Measurements from ENCODE around the gene PEAK1.

The PEAK1 gene

DNA sequence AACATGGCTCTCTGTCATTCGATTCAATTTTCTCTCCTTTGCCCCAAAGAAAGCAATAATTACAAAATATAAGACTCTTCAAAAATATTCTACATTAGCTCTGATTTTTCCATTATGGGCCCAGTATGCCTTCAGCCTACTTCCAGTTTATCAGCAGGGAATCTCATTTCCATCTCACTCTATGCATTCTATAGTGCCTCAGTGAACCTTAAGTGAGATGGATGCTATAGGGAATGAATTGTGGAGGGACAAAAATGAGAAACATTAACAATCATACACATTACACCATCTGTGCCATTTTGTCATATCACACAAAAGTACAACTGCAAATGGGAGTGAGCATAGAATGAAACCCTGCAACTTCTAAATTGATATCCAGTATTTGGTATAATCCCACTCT is 298.3 kb downstream of the PEAK1 start:
- CTCF ChIA-PET = interaction anchor here (0.7 to 5.2 kb wide), 5 partner anchors 8 to 421 kb away, joined by 3 to 33 read pairs (median 3); no protein-coding TSS in a partner anchor
- no peak for DNase-seq
- no peak overlapping the region for H3K27ac Mint-ChIP-seq
- no peaks in the 10 kb centered on the region for H3K9me3 Mint-ChIP-seq
- H3K27me3 Mint-ChIP-seq = no peaks in the 10 kb centered on the region
- H3K4me1 Mint-ChIP-seq = peaks cover 6% of the 10 kb centered on the region
- H3K4me3 Mint-ChIP-seq = no peak overlapping the region
- H3K36me3 Mint-ChIP-seq = no peaks in the 10 kb centered on the region

DNA sequence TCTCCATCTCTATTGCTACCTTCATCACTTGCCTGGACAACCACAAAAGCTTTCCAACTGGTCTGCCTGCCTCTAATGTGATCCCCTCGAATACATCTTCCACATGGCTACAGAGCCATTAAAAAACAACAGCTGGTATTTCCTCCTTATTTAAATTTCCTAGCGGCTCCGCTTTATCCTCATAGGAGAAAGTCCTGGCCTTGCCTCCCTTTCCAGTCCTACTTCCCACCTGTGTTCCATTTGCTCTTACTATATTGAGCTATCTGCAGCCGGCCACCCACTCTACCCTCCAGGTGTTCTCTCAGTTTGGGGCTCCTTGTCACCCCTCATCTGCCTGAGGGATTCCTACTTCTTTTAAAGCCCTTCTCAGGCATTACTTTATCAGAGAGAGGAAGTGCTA is 299.3 kb downstream of the PEAK1 start:
- H3K27ac Mint-ChIP-seq = no peak overlapping the region
- CTCF ChIA-PET = interaction anchor here (0.8 to 5.2 kb wide), 6 partner anchors 14 to 422 kb away, joined by 3 to 33 read pairs (median 20); no protein-coding TSS in a partner anchor
- no peaks in the 10 kb centered on the region for H3K27me3 Mint-ChIP-seq
- no peaks in the 10 kb centered on the region for H3K9me3 Mint-ChIP-seq
- no peak for DNase-seq
- H3K36me3 Mint-ChIP-seq = no peaks in the 10 kb centered on the region
- peaks cover 6% of the 10 kb centered on the region for H3K4me1 Mint-ChIP-seq
- no peak overlapping the region for H3K4me3 Mint-ChIP-seq

DNA sequence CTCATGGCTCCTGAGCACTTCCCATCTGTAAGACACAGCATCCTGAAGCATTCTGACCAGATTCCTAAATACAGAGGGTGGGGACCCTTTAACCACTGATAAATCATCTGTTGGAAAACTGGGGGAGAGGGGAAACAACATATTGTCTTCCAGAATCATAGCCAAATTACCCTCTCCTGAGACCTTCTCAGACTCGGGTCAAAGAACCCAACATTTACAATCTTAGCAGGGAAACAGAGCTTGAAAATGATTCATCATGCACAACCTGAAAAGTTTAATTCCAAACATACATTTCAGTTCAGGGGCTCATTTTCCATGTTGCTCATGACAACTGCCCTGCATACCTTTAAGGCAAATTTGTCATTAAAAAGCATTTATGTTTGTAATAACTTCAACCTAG is 300.5 kb downstream of the PEAK1 start:
- Mint-ChIP-seq H3K9me3 (no peaks in the 10 kb centered on the region), H3K4me1 (peaks cover 6% of the 10 kb centered on the region), H3K27ac (no peak overlapping the region), H3K4me3 (no peak overlapping the region), H3K27me3 (no peaks in the 10 kb centered on the region), H3K36me3 (no peaks in the 10 kb centered on the region)
- DNase-seq = no peak
- CTCF ChIA-PET = interaction anchor here (0.9 to 5.2 kb wide), 16 partner anchors 12 to 424 kb away, joined by 3 to 33 read pairs (median 8); no protein-coding TSS in a partner anchor

DNA sequence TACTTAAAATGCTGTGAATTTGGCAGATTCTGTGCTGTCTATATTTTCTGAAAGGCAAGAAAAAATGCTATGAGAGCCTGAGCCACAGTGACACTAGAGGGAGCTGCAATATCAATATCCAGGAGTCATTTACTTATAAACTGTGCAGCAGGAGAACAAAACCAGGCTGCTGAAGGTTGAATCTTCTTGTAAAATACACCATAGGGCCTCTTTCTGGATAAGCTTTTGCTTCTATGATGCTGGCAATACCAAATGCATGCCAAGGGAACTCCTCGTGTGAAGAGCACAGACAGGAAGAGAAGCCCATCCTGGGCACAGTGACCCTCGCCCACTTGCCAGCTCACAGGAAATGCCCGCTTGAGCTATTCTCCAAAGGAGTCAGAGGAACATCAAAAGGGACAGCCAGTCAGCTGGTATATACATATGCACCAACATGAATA is 301.0 kb downstream of the PEAK1 start:
- no peaks in the 10 kb centered on the region for H3K27me3 Mint-ChIP-seq
- CTCF ChIA-PET = interaction anchor here (0.7 to 5.2 kb wide), 19 partner anchors 12 to 424 kb away, joined by 3 to 33 read pairs (median 8); partner anchors contain the start of gene PSTPIP1
- no peaks in the 10 kb centered on the region for H3K36me3 Mint-ChIP-seq
- no peak overlapping the region for H3K27ac Mint-ChIP-seq
- peaks cover 6% of the 10 kb centered on the region for H3K4me1 Mint-ChIP-seq
- peak; percentile 59 for DNase-seq
- H3K9me3 Mint-ChIP-seq = no peaks in the 10 kb centered on the region
- no peak overlapping the region for H3K4me3 Mint-ChIP-seq

DNA sequence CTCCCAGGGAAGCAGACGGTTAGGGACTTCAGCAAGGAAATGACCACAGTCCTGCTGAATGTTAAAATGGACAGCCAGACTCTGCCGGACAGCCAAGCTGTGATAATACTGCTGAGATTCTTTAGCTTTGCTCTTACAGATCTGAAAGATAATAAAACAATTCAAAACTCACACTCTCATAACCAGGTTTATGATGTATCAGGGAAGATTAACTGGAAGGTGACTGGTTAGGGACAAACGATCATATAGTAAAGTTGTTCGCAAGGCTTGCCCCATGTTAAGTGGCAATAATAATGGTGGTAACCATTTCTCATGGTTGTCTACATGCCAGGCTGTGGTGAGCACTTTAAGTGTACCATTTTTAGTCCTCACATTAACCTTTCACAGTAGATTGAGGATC is 304.7 kb downstream of the PEAK1 start:
- no peak overlapping the region for H3K4me3 Mint-ChIP-seq
- no peak for DNase-seq
- peaks cover 5% of the 10 kb centered on the region for H3K4me1 Mint-ChIP-seq
- CTCF ChIA-PET = no interaction called here
- H3K27me3 Mint-ChIP-seq = no peaks in the 10 kb centered on the region
- no peak overlapping the region for H3K27ac Mint-ChIP-seq
- H3K9me3 Mint-ChIP-seq = no peaks in the 10 kb centered on the region
- H3K36me3 Mint-ChIP-seq = no peaks in the 10 kb centered on the region

DNA sequence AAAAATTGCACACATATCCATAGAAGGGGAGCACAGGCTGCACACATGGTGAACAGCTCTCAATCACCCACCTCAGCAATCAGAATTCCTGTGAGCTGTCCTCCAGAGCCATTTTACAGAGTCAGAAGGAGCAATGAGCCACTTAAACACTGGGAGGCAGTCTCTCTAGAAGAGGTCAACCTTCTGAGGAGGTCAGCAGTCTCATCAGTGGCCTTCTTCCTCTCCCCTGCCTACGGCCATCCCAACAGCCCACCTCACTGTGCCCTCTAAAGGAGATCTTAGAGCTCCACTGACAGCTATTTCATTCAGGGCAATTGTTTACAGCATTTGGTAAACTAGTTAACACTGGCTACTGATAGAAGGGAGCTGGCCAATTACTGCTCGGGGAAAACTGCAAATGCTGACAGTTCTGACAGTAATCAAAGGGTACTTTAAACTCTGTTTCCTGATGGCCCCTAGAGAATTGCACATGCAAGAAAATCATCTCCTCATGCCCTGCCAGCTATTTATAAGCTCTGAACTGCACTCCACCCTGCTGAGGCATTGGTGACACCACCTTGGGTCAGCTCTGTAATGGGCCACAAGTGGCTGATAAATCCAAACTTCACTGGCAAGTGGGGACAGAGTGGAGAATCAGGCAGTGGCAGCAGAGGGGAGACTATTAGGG is 306.9 kb downstream of the PEAK1 start:
- no peak for DNase-seq
- CTCF ChIA-PET = interaction anchor here (0.8 to 2.1 kb wide), 4 partner anchors 9 to 430 kb away, joined by 3 to 6 read pairs (median 4); no protein-coding TSS in a partner anchor
- Mint-ChIP-seq H3K4me1 (no peaks in the 10 kb centered on the region), H3K27me3 (no peaks in the 10 kb centered on the region), H3K27ac (no peak overlapping the region), H3K36me3 (no peaks in the 10 kb centered on the region), H3K4me3 (no peak overlapping the region), H3K9me3 (no peaks in the 10 kb centered on the region)

DNA sequence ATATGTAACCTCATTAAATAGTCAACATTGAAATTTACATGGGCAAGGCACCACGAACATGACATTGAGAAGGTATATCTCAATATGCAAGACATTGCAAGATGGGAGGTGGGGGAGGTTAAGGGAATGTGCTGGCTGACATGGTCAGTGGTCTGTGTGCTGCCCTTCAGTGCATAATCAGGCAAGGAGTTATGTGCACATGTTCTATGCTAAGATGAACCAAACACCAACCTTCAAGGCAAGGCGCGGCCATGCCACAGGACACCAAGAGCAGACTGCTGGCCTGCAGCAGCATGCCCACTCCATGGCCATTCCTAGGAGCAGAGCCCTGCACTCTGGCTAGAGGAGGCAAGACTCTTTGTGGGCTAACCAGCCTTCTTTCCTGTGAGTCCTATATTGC is 308.1 kb downstream of the PEAK1 start:
- no peak overlapping the region for H3K27ac Mint-ChIP-seq
- DNase-seq = no peak

DNA sequence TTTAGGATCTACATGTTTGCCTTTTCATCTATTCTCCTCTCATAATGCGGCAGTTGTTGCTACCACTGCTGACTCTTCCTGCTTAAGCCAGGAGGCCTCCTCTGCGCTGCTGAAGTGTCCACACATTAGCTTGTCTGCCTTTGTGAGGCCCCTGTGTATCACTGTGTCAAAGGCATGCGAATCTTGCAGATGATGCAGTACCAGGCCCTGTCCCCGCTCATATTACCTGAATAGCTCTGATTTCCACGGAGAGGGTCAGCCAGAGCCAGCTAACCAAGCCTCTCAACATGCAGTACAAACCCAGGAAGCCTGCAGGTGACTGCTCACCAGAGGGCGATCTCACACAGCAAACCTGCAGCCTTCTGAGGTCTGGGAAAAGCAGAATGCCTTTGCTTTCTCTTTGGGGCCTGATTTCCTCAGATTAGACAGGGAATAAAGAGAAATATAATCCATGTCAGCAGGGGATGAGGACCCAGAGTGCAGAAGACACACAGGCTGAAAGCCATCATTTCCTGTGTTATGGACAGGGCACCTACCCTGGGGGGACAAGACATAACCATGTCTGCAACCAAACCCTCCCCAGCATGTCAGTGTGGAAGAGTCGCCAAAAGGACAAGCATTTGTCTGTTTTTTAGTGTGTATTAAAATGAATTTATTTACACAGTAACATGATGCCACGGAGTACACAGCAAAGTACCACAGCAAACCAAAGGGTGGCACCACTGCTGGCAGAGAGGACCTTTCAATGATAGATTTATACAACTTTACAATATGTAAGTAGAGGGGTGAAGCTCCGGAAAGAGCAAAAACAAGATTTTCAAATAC is 312.2 kb downstream of the PEAK1 start:
- DNase-seq = peak; percentile 65
- H3K27ac Mint-ChIP-seq = no peak overlapping the region
- CTCF ChIA-PET = interaction anchor here (0.8 to 5.7 kb wide), 14 partner anchors 11 to 526 kb away, joined by 3 to 61 read pairs (median 4); no protein-coding TSS in a partner anchor

More for the DNA sequence above, 308.1 kb downstream of the PEAK1 start:
- Mint-ChIP-seq H3K4me3 (no peak overlapping the region), H3K9me3 (no peaks in the 10 kb centered on the region), H3K36me3 (no peaks in the 10 kb centered on the region), H3K27me3 (no peaks in the 10 kb centered on the region), H3K4me1 (no peaks in the 10 kb centered on the region)
- CTCF ChIA-PET = interaction anchor here (1.4 to 2.1 kb wide), 2 partner anchors 138 to 432 kb away, joined by 5 to 6 read pairs; no protein-coding TSS in a partner anchor

DNA sequence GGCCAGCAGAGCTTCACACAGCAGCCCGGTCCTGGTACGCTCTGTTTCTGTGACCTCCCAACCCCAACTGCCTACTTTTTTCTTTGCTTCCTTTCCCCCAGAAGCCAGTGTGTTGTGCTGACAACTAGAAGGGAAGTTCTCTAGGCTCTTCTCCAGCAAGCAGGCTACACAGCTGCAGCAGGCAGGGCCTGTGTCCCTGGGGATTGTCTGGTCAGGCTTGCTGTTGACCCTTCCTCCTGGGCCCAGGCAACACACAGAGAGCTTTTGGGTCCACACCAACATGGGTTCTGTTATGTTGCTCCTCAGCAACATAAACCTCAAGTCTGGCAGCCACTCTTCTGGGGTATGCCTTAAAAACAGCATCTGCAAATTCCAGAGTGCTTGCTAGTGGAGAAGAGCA is 312.8 kb downstream of the PEAK1 start:
- Mint-ChIP-seq H3K9me3 (no peaks in the 10 kb centered on the region), H3K4me1 (no peaks in the 10 kb centered on the region), H3K36me3 (no peaks in the 10 kb centered on the region), H3K27me3 (peaks cover 5% of the 10 kb centered on the region), H3K4me3 (no peak overlapping the region), H3K27ac (no peak overlapping the region)
- no peak for DNase-seq
- CTCF ChIA-PET = interaction anchor here (0.8 to 5.7 kb wide), 14 partner anchors 12 to 527 kb away, joined by 3 to 61 read pairs (median 4); no protein-coding TSS in a partner anchor

More for the DNA sequence above, 312.2 kb downstream of the PEAK1 start:
- Mint-ChIP-seq H3K36me3 (no peaks in the 10 kb centered on the region), H3K9me3 (no peaks in the 10 kb centered on the region), H3K4me3 (no peak overlapping the region), H3K4me1 (no peaks in the 10 kb centered on the region), H3K27me3 (peaks cover 5% of the 10 kb centered on the region)

DNA sequence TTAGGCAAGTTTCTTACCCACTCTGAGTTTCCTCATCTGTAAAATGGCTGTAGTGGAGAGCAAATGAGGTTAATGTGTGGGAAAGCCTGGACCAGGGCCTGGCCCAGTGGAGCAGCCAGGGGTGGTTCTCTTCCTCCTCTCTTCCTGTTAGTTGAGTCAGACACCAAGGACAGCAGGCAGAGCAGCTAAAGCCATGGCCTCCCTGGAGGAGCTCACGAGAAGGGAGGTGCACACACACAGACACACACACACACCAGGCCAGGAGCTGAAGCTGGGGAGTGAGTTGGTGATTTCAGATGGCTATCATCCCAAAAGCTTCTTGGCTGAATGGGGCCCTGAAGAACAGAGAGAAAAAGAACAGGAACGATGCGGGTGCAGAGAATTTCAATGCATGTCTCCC is 315.7 kb downstream of the PEAK1 start:
- CTCF ChIA-PET = interaction anchor here (1.1 to 5.7 kb wide), 6 partner anchors 10 to 439 kb away, joined by 4 to 61 read pairs (median 7); no protein-coding TSS in a partner anchor
- H3K4me3 Mint-ChIP-seq = no peak overlapping the region
- H3K27ac Mint-ChIP-seq = no peak overlapping the region
- H3K36me3 Mint-ChIP-seq = no peaks in the 10 kb centered on the region
- H3K9me3 Mint-ChIP-seq = no peaks in the 10 kb centered on the region
- H3K27me3 Mint-ChIP-seq = peaks cover 15% of the 10 kb centered on the region
- no peak for DNase-seq
- no peaks in the 10 kb centered on the region for H3K4me1 Mint-ChIP-seq

DNA sequence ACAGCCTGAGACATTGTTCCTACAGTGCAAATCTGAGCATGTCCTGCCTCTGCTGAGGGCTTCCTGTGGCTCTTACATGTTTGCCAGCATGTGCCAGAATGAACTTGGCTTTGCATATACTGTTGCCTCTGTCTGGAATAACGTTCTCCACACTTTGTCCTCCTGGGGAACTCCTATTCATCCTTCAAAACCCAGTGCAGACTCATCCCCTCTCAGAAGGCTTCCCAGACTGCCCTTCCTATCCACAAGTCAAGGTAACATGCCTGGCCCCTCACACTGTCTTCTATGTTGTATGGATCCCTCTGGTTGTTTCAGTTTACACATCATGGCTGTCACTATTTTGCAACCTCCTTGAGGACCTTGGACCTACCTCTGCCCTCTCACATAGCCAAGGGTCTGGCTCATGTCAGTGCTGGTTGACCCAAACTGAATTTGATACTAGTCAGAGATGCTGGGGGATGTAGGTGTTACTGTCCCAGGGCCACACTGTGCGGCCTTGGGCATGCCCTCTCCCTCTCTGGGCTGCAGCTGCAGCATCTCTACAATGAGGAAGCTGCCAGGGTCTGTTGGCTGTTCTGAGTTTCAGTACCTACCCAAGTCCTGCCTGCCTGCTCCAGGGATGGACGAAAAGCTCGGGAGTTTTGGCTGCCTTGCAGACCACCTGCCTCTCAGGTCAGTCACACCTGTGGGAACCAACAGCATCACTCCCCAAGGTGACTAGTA is 320.0 kb downstream of the PEAK1 start:
- peaks cover 15% of the 10 kb centered on the region for H3K27me3 Mint-ChIP-seq
- H3K27ac Mint-ChIP-seq = no peak overlapping the region
- H3K4me3 Mint-ChIP-seq = no peak overlapping the region
- CTCF ChIA-PET = no interaction called here
- H3K9me3 Mint-ChIP-seq = no peaks in the 10 kb centered on the region
- no peak for DNase-seq
- no peaks in the 10 kb centered on the region for H3K36me3 Mint-ChIP-seq
- no peaks in the 10 kb centered on the region for H3K4me1 Mint-ChIP-seq

DNA sequence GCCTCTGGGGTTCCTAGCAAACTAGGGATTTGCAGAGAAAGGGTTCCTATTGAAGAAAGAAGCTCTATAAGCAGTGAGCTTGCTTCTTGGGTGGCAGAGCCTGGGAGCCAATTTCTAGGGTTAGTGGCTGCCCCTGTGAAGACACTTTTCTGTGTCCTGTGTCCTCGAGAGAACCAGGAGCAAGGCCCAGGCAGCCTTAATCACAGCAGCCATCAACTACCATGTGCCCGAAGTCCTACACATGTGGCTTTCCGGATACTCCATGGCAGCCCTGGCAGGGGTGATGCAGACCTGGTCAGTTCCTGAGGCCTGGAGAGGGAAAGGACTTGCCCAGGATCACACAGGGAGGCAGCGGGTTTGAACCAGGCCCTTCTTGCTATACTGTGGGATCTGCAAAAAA is 321.3 kb downstream of the PEAK1 start:
- no peak for DNase-seq
- no peaks in the 10 kb centered on the region for H3K9me3 Mint-ChIP-seq
- H3K4me1 Mint-ChIP-seq = no peaks in the 10 kb centered on the region
- peaks cover 16% of the 10 kb centered on the region for H3K27me3 Mint-ChIP-seq
- H3K27ac Mint-ChIP-seq = no peak overlapping the region
- no peaks in the 10 kb centered on the region for H3K36me3 Mint-ChIP-seq
- no peak overlapping the region for H3K4me3 Mint-ChIP-seq
- CTCF ChIA-PET = interaction anchor here (1.2 kb wide), 1 partner anchor 445 kb away, joined by 3 read pairs; no protein-coding TSS in a partner anchor

DNA sequence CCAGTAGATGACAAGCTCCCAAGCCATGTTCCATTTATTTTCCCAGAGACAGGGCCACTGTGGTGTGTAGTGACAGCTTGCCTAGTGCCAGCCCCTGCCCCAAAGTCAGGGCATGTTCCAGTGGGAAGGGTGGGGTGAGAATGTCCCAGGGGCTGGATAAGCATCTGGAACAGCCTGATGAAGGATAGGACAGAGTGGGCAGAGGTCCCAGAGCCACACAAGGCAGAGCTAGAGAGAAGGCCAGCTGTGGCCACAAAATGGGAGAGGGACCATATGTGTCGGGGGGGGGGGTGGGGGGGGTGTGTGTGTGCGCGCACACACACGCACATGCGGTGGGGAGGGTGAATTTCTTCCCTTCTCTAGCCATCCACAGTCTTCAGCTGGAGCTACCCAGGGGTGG is 322.0 kb downstream of the PEAK1 start:
- H3K9me3 Mint-ChIP-seq = no peaks in the 10 kb centered on the region
- H3K4me1 Mint-ChIP-seq = no peaks in the 10 kb centered on the region
- peaks cover 15% of the 10 kb centered on the region for H3K27me3 Mint-ChIP-seq
- H3K4me3 Mint-ChIP-seq = no peak overlapping the region
- CTCF ChIA-PET = interaction anchor here (0.6 to 1.2 kb wide), 2 partner anchors 25 to 445 kb away, joined by 3 read pairs; no protein-coding TSS in a partner anchor
- no peak overlapping the region for H3K27ac Mint-ChIP-seq
- H3K36me3 Mint-ChIP-seq = no peaks in the 10 kb centered on the region
- no peak for DNase-seq

Data from activated naive CD4-positive, alpha-beta T cell treated with anti-CD3 and anti-CD28 coated beads, Interleukin-2, amount 10 ng/mL, durations not matched to agents 7 days and 5 days (primary cell).